IPS DF 4.7 (cell line): Measurements from ENCODE around the gene PARP12.

ENCODE experiments used
- DNase-seq: peaks from one replicate; pipeline ENCODE4 v3.0.0-alpha.2; 2013; ENCODE audit warnings: low spot score; ENCODE audit errors: extremely low read depth

PARP12 gene

DNA sequence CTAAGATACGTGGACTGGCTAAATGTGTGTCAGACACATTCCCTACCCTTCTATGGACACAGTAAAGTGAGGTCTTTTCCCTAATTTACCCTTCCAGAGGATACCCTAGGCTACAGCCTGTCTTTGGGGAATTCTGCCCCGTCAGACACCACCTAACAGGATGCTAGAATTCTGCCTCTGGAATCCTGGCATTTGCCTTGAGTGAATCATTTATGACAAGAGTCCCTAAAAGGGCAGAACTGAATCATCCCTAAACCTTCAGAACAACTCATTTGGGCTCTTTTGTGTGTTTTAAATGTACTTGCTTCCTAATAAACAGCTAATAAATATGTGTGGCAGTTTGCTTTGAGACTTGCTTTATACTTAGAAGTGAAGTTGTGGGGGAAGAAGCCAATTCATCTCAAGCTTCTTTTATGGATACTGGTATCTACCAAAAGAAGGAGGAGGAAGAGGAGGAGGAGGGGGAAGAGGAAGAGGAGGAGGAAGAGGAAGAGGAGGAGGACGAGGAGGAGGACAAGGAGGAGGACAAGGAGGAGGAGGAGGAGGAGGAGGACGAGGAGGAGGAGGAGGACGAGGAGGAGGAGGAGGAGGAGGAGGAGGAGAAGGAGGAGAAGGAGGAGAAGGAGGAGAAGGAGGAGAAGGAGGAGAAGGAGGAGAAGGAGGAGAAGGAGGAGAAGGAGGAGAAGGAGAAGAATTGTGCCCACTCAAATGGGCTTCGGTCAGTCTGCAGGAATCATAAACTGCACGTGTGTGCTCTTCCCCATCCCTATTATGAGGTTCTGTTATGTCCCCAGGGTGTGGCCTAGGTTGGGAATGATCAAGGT lies 27.1 kb downstream of the PARP12 start:
- DNase-seq = no peak

- DNase-seq = no peak
Measured at GRCh38 chr7:140034421-140034820, 28.3 kb downstream of the PARP12 start.

DNA sequence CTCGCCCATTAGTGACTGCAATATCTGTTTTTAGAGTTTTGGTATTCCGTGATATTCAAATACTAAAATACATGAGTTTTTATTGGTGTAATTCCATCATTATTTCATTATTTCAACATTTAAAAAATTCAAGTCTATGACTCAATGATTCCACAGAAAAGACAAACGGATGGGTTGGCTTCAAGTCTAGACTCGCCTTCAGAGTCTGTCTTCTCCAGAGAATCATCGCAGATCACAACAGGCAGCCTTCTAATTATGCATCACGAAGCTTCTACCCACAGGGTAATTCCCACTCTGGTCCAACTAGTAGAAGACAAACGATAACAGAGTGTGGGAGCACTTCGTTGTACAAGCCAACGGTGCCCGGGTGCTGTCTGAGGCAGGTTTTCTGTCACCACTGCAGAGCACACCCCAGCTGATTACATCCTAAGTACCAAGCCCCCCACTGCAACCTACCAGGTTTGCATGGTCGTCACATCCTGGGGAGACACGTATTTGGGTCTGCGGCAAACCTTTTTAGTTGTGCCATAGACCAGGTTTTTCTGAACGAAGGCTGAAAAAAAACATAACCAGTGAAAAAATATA lies 28.9 kb downstream of the PARP12 start:
- DNase-seq = no peak

- no peak for DNase-seq
Measured at GRCh38 chr7:140033036-140033435, 29.7 kb downstream of the PARP12 start.

DNA sequence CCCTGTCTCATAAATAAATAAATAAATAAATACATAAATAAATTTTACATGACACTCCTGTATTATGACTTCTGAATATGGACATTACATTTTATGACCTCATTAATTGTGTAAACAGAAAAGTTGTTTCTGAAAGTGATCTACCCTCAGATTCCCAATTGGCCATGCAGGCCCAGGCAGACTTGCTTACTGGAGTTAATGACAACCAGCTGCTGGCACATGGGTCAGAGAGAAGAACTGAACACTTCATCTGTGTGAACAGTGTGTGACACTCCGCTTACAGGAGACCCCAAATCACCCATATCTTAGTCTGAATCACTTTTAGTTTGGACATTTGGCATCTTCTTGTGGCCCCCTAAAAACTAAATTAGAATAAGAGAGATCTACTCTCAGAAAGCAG lies 31.4 kb downstream of the PARP12 start:
- no peak for DNase-seq

DNA sequence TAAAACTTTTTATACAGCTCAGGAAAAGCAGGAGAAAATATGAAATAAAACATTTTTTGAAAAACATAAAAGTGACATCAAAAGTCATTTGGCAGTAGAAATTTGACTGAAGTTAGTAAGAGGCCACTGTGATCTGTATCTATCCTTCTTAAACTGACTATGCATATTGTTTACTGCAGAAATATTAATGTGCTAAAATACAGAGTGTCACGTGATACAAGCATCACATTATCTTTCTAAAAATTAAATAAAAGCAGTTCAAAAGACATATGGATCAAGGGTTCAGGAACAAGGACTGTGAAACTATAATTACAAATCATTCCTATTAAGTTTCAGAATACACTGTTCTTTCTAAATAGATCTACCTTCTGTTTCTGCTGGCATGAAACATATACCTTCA lies 33.7 kb downstream of the PARP12 start:
- DNase-seq = no peak

- no peak for DNase-seq
Measured at GRCh38 chr7:140028311-140028710, 34.4 kb downstream of the PARP12 start.

GRCh38 chr7:140027858-140028257 lies 34.9 kb downstream of the PARP12 start:
- DNase-seq = no peak

DNA sequence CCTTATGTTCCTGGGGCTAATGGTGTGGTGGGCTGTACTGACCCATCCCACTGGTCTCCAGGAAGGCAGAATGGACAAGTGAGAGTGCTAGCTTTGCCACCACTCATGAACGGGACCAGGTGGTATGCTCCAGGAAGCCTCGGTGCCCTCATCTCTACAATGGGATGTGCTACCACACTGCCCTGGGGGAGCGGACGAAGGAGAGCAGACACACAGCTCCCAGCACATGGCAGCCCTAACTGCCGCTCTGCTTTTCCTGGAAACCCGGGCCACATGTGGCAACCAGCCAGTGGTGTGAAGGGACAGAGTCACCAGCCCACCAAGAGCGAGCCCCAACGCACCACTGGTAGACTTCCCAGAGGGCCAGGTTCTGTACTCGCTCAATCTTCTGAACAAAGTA lies 35.8 kb downstream of the PARP12 start:
- DNase-seq = no peak

DNA sequence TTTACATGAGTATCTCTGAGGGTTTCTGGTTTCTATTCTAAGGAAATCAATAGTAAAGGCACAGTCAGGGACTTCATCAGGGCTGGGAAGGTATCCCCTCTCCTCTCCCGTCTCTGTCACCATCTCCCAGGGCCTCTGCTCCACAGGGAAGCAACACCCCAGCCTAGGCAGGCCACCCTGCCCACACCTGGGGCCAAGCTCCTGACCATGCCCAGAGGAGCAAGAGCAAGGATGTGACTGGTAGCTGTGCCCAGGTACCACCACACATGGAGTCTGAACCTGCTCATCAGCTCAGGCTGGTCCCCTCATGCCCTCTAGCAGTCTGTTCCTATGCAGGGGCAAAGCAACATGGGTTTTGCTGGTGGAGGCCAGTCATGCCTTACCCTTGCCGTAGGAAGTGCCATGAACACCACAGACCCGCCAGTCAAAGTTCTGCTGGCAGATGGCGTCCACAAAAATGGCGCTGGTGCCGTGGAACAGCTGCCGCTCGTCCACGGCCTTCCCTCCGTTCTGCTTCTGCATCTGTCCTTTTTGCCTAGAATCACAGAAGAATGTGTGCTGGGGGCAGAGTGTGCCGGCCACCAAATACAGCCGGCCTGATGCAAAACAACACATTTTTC lies 36.8 kb downstream of the PARP12 start:
- DNase-seq = no peak

- DNase-seq = no peak
Measured at GRCh38 chr7:140025241-140025640, 37.5 kb downstream of the PARP12 start.

DNA sequence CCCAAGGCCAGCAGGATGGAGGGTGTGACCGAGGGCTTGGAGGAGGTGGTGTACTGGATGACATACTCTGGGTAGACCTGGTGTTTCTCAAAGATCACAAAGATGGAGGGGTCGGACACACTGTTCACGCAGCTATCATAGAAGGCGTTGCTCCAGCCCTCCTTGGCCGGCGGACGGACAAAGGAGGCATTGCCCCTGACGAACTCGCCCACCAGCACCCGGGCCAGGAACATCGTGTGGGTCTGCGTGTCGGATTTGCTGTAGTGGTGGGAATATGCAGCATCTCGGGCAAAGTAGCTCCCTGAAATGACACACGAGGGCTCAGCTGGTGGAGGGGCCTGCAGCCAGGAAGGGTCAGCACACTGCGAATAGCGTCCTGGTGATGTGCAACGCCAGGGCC lies 38.2 kb downstream of the PARP12 start:
- DNase-seq = no peak

GRCh38 chr7:140023728-140024127 lies 39.0 kb downstream of the PARP12 start:
- DNase-seq = no peak

DNA sequence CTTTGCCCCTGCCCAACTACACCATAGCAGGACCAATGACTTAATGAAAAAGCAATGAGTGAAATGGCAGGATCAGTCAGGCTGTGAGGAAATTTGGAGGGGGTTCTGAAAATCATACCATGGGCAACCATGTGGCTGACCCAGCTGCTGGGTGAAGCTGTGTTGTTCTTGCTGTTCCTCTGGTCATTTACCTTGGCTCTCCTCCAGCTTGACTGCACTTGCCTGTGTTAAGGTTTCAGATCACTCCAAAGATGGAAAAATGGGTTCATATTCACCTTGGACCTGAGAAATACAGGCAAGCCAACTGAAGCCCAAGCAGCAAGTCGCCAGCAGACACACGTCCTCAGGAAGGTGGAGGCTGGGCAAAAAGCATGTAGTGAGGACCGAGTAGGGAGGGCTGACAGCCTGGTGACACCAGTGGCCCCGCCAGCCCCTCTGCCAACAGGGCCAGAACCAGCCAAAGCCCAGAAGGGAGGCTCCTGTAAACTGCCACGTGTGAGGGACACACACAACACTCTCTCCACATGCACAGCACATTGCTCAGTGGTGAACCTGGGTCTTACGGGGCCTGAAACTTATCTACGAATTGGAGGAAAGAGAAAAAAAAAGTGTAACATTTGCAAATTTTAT lies 40.1 kb downstream of the PARP12 start:
- no peak for DNase-seq

- DNase-seq = no peak
Measured at GRCh38 chr7:140021603-140022002, 41.1 kb downstream of the PARP12 start.

DNA sequence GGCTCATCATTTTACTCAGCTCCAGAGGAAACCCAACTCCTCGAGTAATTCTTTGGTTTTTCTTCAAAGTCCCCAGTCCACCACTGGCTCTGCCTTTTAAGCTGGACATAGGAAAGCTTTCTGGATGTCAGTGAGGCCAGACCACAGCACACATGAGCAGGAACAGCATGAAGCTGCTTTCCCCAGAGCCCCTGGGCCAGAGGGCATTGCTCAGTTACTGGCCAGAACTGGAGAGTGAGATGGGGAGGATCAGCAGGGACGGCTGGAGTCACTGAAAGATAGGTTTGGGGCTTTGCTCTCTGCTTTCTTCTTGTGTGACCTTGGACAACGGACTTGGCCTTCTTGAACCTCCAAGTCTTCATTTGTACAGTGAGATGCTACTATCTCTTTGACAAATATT lies 43.1 kb downstream of the PARP12 start:
- no peak for DNase-seq

- no peak for DNase-seq
Measured at GRCh38 chr7:140019172-140019571, 43.6 kb downstream of the PARP12 start.

GRCh38 chr7:140018125-140019043 lies 44.4 kb downstream of the PARP12 start:
- no peak for DNase-seq

DNA sequence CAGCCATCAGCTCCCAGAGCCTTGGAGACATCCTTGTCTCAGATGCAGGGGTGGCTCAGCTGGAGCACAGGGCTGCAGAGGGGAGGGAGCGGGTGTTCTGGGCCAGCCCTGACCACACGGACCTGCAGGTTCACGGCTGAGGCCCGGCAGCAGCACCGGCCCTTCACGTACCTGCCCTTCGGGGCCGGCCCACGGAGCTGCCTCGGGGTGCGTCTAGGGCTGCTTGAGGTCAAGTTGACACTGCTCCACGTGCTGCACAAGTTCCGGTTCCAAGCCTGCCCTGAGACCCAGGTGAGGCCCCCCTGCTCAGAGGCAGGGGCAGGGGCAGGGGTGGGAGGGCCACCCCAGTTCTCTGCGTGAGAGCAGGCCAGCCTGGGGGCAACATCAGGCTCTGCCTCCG lies 45.2 kb downstream of the PARP12 start:
- no peak for DNase-seq

DNA sequence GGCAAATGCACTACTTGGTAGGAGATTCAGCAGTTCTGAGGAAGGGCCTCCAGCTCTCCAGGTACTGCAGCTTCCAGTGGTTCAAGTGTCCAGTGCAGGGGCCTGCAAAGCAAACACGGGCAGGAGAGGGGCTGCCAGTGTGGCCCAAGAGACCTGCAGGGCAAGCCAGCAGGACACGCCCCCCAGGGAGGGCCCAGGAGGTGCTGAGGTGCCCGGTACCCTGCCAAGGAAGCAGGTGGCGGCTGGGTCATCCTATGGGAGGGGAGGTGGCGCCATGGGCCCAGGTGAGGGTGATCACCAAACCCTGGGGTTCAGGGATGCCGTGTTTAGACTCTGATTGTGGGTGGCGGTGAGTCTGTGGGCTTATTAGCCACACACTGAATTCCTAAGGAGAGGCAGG lies 45.7 kb downstream of the PARP12 start:
- no peak for DNase-seq

DNA sequence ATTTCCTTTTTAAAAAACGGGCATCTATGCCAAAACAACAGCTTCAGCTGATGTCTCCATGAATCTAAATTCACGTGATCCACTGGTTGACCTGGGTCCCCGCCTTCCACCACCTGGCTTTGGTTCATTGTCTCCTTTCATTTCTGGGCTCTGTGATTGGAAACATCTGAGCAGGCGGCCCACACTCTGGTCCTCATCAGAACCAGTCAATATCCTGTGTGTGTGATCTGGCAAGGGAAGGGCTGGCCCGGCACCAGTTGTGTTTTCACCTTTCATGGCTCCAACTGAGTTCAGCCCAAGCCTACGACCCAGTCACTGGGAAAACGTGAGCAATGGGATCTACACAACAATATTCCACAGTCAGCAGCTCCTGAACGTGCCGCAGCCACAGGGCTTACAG lies 46.2 kb downstream of the PARP12 start:
- no peak for DNase-seq
